ENCODE data around the gene FGR. TPM values are rescaled to one million over a fixed set of nuclear protein-coding genes. Genes with fewer than 3 reads are reported as not detected.
A peak's percentile ranks its signal among the peaks of the same experiment; 100 is the strongest.

FGR gene
- total and polyA plus RNA-seq, 2 of the 13 experiments (the other 11 are each of a cell fraction or from before 2014, with no cell fraction given), result not detected

- DNase-seq (ENCODE audit: low spot score) (peak; percentile 34), ATAC-seq (no peak), FAIRE-seq (no peak)
- Histone ChIP-seq H3K79me2 (ENCODE audit: insufficient read depth, low read length) (peaks cover 49% of the 10 kb centered on the region), H3K4me2 (ENCODE audit: low read depth, low read length) (no peak overlapping the region), H3K36me3 (replicated peaks in 1 of 2; ENCODE audit: control insufficient read depth in 1 of 2, insufficient read depth in 2 of 2, low read length in 2 of 2) (peaks cover 0 to 3% of the 10 kb centered on the region in 2 experiments; a peak in 2 of 5 replicates), H3K4me3 (replicated peaks in 1 of 3; ENCODE audit: insufficient read depth in 1 of 3, low read depth in 2 of 3, low read length in 3 of 3) (no peak overlapping the region), H2AFZ (ENCODE audit: low read length) (no peak overlapping the region), H3K9me3 (ENCODE audit: low read length) (no peaks in the 10 kb centered on the region), H3K4me1 (ENCODE audit: insufficient read depth, low read length) (peaks cover 70% of the 10 kb centered on the region), H3K9ac (ENCODE audit: insufficient read depth, low read depth, low read length) (no peak overlapping the region), H3K27me3 (ENCODE audit: control insufficient read depth in 1 of 2, insufficient read depth in 2 of 2, low read length in 2 of 2) (no peaks in the 10 kb centered on the region; a peak in 1 of 5 replicates), H3K27ac (ENCODE audit: extremely low read length, insufficient read depth, low read length) (no peak overlapping the region), H4K20me1 (ENCODE audit: insufficient read depth, low read length) (peaks cover 40% of the 10 kb centered on the region; the same call in 1 of the 2 replicates)
- CTCF ChIA-PET (ENCODE audit: low intra/inter-chr PET ratio, low total read pairs), result no interaction called here
- intact Hi-C loops (cut with micrococcal nuclease; ENCODE audit: unreplicated experiment) (loop anchor here (5.0 kb wide), 1 partner anchor 33 kb away; no protein-coding TSS in a partner anchor), in situ Hi-C loops (cut with HindIII; ENCODE audit: extremely low pct_ligation_motif_present, low pct_unique_long_range_greater_than_20kb) (loop anchor here (10.0 kb wide), 1 partner anchor 306 kb away; no protein-coding TSS in a partner anchor)
- BruUV-seq (replicated peaks), result no TSS peak
- TF ChIP-seq PBX2 (CRISPR knock-in tag; IDR thresholded peaks at IDR 0.05), result 0 out of 2 replicates have a peak, but pooled peaks have one; percentile 46
- TF ChIP-seq CTCF (CRISPR knock-in tag; IDR thresholded peaks at IDR 0.05), result peak; percentile 19; the same call in 1 of the 2 replicates
- TF ChIP-seq NFYB (CRISPR knock-in tag; IDR thresholded peaks at IDR 0.05), result peak; percentile 59
- peak; percentile 53; the same call in 1 of the 2 replicates for TF ChIP-seq NFYC (CRISPR knock-in tag; IDR thresholded peaks at IDR 0.05)
- TF ChIP-seq FOSL1 (CRISPR knock-in tag; IDR thresholded peaks at IDR 0.05; ENCODE audit: borderline replicate concordance), result no peak
- TF ChIP-seq SP2 (CRISPR knock-in tag; IDR thresholded peaks at IDR 0.05), result peak; percentile 63
- POLR2A ChIA-PET, result interaction anchor here (0.8 to 4.7 kb wide), 6 partner anchors 10 to 44 kb away, joined by 3 to 30 read pairs (median 4); no protein-coding TSS in a partner anchor
- WGBS (ENCODE audit: low lambda C conversion rate), result no CpG with 5 or more reads among the region's 3 CpGs
These were observed 34.3 kb downstream of the FGR start for GRCh38 chr1:27600498-27601175.
